Neural cell (in vitro differentiated cells): ENCODE data around the gene DOK1.

ENCODE experiments used
- CTCF ChIP-seq: fragments of 450-650 bp; IDR thresholded peaks from 2 replicates; pipeline ENCODE4 v1.5.1; 2014; ENCODE audit warnings: antibody characterized with exemption, mild to moderate bottlenecking, moderate library complexity; ENCODE audit not compliant: poor library complexity, severe bottlenecking
- SMC3 ChIP-seq: fragments of 450-650 bp; conservative IDR thresholded peaks from 2 replicates; pipeline ENCODE4 v1.6.1; 2014; ENCODE audit warnings: antibody characterized with exemption, mild to moderate bottlenecking, moderate library complexity; ENCODE audit not compliant: poor library complexity

DNA sequence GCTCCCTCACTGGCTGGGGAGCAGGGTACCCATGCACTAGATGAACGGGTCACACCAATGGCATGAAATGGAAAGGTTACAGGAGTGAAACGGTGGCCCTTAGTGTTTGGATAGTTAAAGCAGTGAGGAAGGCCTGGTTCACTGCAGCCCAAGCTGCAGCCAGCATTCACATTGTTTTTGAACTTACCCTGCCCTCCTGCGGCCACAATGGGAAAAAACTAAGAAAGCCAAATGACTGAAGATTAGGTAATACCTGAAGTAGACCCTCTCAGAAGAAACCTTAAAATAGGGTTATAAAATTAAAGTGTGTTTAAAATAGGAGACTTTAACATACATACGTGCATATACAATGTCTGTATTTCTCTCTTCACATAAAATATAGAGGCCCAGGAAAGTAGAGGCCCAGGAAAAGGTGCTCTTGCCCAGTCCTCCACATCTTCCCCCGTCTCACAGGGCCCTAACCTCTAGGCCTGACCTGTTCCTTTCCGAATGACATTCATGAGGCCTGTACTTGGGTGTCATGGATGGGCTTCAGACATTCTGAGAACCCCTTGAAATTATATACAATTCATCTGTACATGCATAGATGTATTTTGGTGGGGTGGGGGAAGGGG, 33.3 kb downstream of the DOK1 start:
- TF ChIP-seq CTCF (peak; percentile 88), SMC3 (peak; percentile 86)
